IMR-90 (cell line): Measurements from ENCODE around the gene GCNT3. TPM values are rescaled to one million over a fixed set of nuclear protein-coding genes. Genes with fewer than 3 reads are reported as not detected.

Experiments
- ATAC-seq: fragments of 200-7000 bp; cut with Tn5 transposase; 2 replicates; pipeline ENCODE4 v1.9.1; 2020; ENCODE audit warnings: low read depth, mild to moderate bottlenecking, moderate library complexity
- BruUV-seq: library from RNA; stranded (reverse); fragments of 400-500 nt; replicated peaks from 2 replicates; lab custom pipeline; 2021; lab: Mats Ljungman, UMichigan
- CTCF ChIA-PET: fragments of 300-600 bp; formaldehyde crosslinking; extraction: SDS; loops from one replicate; lab custom pipeline; 2021; ENCODE audit warnings: antibody characterized with exemption; lab: Yijun Ruan, JAX
- POLR2A ChIA-PET: fragments of 300-600 bp; sonication (Branson Sonifier 250); formaldehyde crosslinking; loops from one replicate; lab custom pipeline; 2022; ENCODE audit warnings: antibody characterized with exemption; ENCODE audit not compliant: unreplicated experiment; lab: Charles Lee
- DNase-seq: peaks from one replicate; pipeline ENCODE4 v3.0.0; 2013
- H2AFZ ChIP-seq: replicated peaks from 2 replicates; pipeline ENCODE3; 2013; ENCODE audit warnings: low read length, mild to moderate bottlenecking; ENCODE audit not compliant: poor library complexity
- H2AK5ac ChIP-seq: 2 replicates; pipeline ENCODE4 v1.6.1; 2013; ENCODE audit warnings: low read depth, low read length, inconsistent platforms
- H2AK9ac ChIP-seq: replicated peaks from 2 replicates; pipeline ENCODE3; 2013; ENCODE audit warnings: mild to moderate bottlenecking, low read depth, low read length, moderate library complexity; ENCODE audit not compliant: poor library complexity
- H2BK120ac ChIP-seq: 2 replicates; pipeline ENCODE4 v1.6.1; 2013; ENCODE audit warnings: low read depth, low read length, inconsistent platforms
- H2BK15ac ChIP-seq: 3 replicates; pipeline ENCODE4 v1.6.1; 2013; ENCODE audit warnings: low read depth, low read length, inconsistent platforms
- H2BK20ac ChIP-seq: 2 replicates; pipeline ENCODE4 v1.6.1; 2013; ENCODE audit warnings: low read depth, mild to moderate bottlenecking, inconsistent platforms, low read length, moderate library complexity
- H2BK5ac ChIP-seq: 2 replicates; pipeline ENCODE4 v1.6.1; 2013; ENCODE audit warnings: mild to moderate bottlenecking, low read depth, low read length, inconsistent platforms; ENCODE audit not compliant: poor library complexity, severe bottlenecking
- H3K14ac ChIP-seq: replicated peaks from 2 replicates; pipeline ENCODE4 v1.6.1; 2013; ENCODE audit warnings: low read depth, low read length, inconsistent platforms
- H3K18ac ChIP-seq: 2 replicates; pipeline ENCODE4 v1.6.1; 2013; ENCODE audit warnings: low read depth, low read length, control low read depth
- H3K23ac ChIP-seq: 2 replicates; pipeline ENCODE4 v1.6.1; 2013; ENCODE audit warnings: low read depth, low read length, inconsistent platforms
- H3K27ac ChIP-seq: 2 replicates; pipeline ENCODE4 v1.5.1; 2013; ENCODE audit warnings: mild to moderate bottlenecking, control low read depth, low read length; ENCODE audit not compliant: insufficient read depth
- H3K27me3 ChIP-seq: 2 replicates; pipeline ENCODE4 v1.6.1; 2013; ENCODE audit warnings: low read length; ENCODE audit not compliant: control insufficient read depth, insufficient read depth
- H3K36me3 ChIP-seq: 2 replicates; pipeline ENCODE4 v1.6.1; 2013; ENCODE audit warnings: low read length, mixed read lengths; ENCODE audit not compliant: control insufficient read depth, insufficient read depth
- H3K4ac ChIP-seq: 2 replicates; pipeline ENCODE4 v1.6.1; 2013; ENCODE audit warnings: low read depth, low read length, inconsistent platforms
- H3K4me1 ChIP-seq: 2 replicates; pipeline ENCODE4 v1.6.1; 2013; ENCODE audit warnings: low read length, mixed read lengths; ENCODE audit not compliant: control insufficient read depth, insufficient read depth
- H3K4me2 ChIP-seq: 2 replicates; pipeline ENCODE4 v1.6.1; 2013; ENCODE audit warnings: low read depth, mild to moderate bottlenecking, control low read depth, low read length, moderate library complexity
- H3K4me3 ChIP-seq: 2 replicates; pipeline ENCODE4 v1.5.1; 2013; ENCODE audit warnings: low read depth, mild to moderate bottlenecking, control low read depth, low read length, moderate library complexity; ENCODE audit not compliant: insufficient read depth
- H3K56ac ChIP-seq: 2 replicates; pipeline ENCODE4 v1.6.1; 2013; ENCODE audit warnings: low read length, inconsistent platforms; ENCODE audit not compliant: insufficient read depth; ENCODE audit errors: extremely low read depth
- H3K79me1 ChIP-seq, 2 experiments: 2 replicates each; pipeline ENCODE4 v1.6.1; 2013; ENCODE audit warnings: low read length in 2 of 2, inconsistent platforms in 1 of 2, low read depth in 1 of 2
- H3K9ac ChIP-seq: 2 replicates; pipeline ENCODE4 v1.6.1; 2013; ENCODE audit warnings: low read depth, low read length, control low read depth
- H3K9me1 ChIP-seq: 2 replicates; pipeline ENCODE4 v1.6.1; 2013; ENCODE audit warnings: low read length, inconsistent platforms; ENCODE audit not compliant: insufficient read depth
- H3K9me3 ChIP-seq: 2 replicates; pipeline ENCODE4 v1.6.1; 2013; ENCODE audit warnings: low read length; ENCODE audit not compliant: control insufficient read depth, insufficient read depth
- H4K20me1 ChIP-seq: 2 replicates; pipeline ENCODE4 v1.6.1; 2013; ENCODE audit warnings: low read length, inconsistent platforms; ENCODE audit not compliant: insufficient read depth
- H4K5ac ChIP-seq: 2 replicates; pipeline ENCODE4 v1.6.1; 2013; ENCODE audit warnings: mild to moderate bottlenecking, low read depth, low read length, control low read depth
- H4K8ac ChIP-seq, 2 experiments: 2 replicates each; pipeline ENCODE4 v1.6.1; 2013; ENCODE audit warnings: low read depth in 2 of 2, low read length in 2 of 2, control low read depth in 1 of 2, inconsistent platforms in 1 of 2
- H4K91ac ChIP-seq: 2 replicates; pipeline ENCODE4 v1.6.1; 2013; ENCODE audit warnings: low read depth, low read length, inconsistent platforms; ENCODE audit not compliant: insufficient read depth
- CTCF ChIP-seq: conservative IDR thresholded peaks from 2 replicates; pipeline ENCODE4 v1.5.1; 2012; ENCODE audit warnings: mild to moderate bottlenecking, low read depth, low read length, improper control_type of control experiment
- WGBS, 2 experiments: methylation state at CpG; one replicate each; pipeline versions ENCODE4 v1.1.5 to v1.1.7; 2013; ENCODE audit warnings: missing lambda C conversion rate in 2 of 2; ENCODE audit not compliant: insufficient read length in 1 of 2; ENCODE audit errors: extremely low coverage in 2 of 2; 5-methylcytosine and 5-hydroxymethylcytosine counted together
- dilution Hi-C: fragments of 300-500 bp; cut with HindIII; formaldehyde crosslinking; loops from one replicate; pipeline ENCODE4 v1.14.3; 2018; ENCODE audit warnings: low sequenced_read_pairs; ENCODE audit not compliant: unreplicated experiment
- in situ Hi-C: fragments of 300-500 bp; cut with MboI; formaldehyde crosslinking; loops from 3 replicates; pipeline ENCODE4 v1.14.3; 2019; ENCODE audit warnings: low sequenced_read_pairs, inconsistent platforms, mixed read lengths
- intact Hi-C: fragments of 100-400 bp; cut with micrococcal nuclease; formaldehyde crosslinking; loops from 2 replicates; pipeline ENCODE4 v1.10.0; 2022
- polyA plus RNA-seq, 3 experiments: library from polyadenylated mRNA; depleted of rRNA; stranded (reverse); fragments of >200 nt; gene quantifications; 2 replicates each; pipeline ENCODE4 v1.2.3, GENCODE V29; 2012; ENCODE audit warnings: low replicate concordance in 1 of 3
- total RNA-seq: library from RNA; depleted of rRNA; stranded (reverse); fragments of >200 nt; gene quantifications from 2 replicates; pipeline ENCODE4 v1.2.3, GENCODE V29; 2012

Gene GCNT3
- total and polyA plus RNA-seq, 2 of the 4 experiments (the other 2 are of a cell fraction): not detected

DNA sequence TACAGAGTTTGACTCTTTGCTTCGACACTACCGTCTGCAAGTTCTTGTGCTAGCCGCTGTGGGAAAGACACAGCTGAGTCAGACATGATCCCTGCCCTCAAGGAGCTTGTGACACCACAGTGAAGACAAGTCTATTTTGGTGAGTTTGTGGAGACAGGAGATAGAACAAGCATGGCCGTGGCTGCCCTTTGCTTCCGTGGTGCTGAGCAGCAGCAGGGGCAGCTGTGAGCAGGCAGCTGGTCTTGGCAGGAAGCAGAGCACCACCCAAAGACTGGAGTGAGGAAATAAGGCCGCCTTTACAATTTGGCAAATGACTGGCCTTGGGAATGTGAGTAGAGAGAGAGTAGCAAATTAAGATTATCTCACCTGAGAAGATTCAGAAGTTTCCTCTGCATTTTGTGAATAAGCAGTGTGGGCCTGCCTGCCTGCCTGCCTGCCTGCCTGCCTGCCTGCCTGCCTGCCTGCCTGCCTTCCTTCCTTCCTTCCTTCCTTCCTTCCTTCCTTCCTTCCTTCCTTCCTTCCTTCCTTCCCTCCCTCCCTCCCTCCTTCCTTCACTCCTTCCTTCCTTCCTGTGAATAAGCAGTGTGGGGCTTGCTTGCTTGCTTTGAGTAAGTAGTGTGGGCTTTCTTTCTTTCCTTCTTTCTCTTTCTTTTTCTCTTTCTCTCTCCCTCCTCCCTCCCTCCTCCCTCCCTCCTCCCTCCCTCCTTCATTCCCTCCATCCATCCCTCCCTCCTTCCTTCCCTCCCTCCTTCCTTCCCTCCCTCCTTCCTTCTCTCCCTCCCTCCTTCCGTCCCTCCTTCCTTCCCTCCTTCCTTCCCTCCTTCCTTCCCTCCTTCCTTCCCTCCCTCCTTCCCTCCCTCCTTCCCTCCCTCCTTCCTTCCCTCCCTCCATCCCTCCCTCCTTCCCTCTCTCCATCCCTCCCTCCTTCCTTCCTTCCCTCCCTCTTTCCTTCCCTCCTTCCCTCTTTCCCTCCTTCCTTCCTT lies 1.6 kb upstream of the GCNT3 start:
- Histone ChIP-seq H3K9ac (no peak overlapping the region), H4K5ac (no peak overlapping the region), H2BK5ac (no peak overlapping the region), H3K56ac (no peak overlapping the region), H3K79me1 (no peaks in the 10 kb centered on the region), H4K20me1 (no peaks in the 10 kb centered on the region), H3K18ac (no peak overlapping the region), H3K14ac (no peak overlapping the region), H3K36me3 (no peaks in the 10 kb centered on the region), H2BK20ac (no peak overlapping the region), H3K4ac (no peak overlapping the region), H2AK5ac (no peak overlapping the region), H2AK9ac (no peak overlapping the region), H3K9me3 (no peaks in the 10 kb centered on the region), H2AFZ (no peak overlapping the region), H2BK120ac (no peak overlapping the region), H3K27me3 (peaks cover 7% of the 10 kb centered on the region), H3K4me2 (no peak overlapping the region), H3K23ac (no peak overlapping the region), H4K91ac (no peak overlapping the region), H3K27ac (no peak overlapping the region), H3K9me1 (no peaks in the 10 kb centered on the region), H3K4me3 (no peak overlapping the region), H3K4me1 (no peaks in the 10 kb centered on the region), H4K8ac (no peak overlapping the region), H2BK15ac (no peak overlapping the region)
- ChIA-PET POLR2A (interaction anchor here (0.5 kb wide), 1 partner anchor 13 kb away, joined by 4 read pairs; no protein-coding TSS in a partner anchor), CTCF (no interaction called here)
- BruUV-seq: no TSS peak
- in situ Hi-C loops: no loop called here
- TF ChIP-seq CTCF: no peak
- no peak for ATAC-seq
- dilution Hi-C loops: no loop called here
- DNase-seq: no peak
- WGBS, 2 experiments: 55% methylated on average over 3 of the region's 7 CpGs; no CpG with 5 or more reads in 1 of the 2 experiments
- intact Hi-C loops: no loop called here
